Neural cell (in vitro differentiated cells): ENCODE data around the gene HIC1.

ENCODE experiments used
- EP300 ChIP-seq: fragments of 450-650 bp; conservative IDR thresholded peaks from 2 replicates; pipeline ENCODE4 v1.6.1; 2014; ENCODE audit warnings: antibody characterized with exemption, mild to moderate bottlenecking, moderate library complexity; ENCODE audit not compliant: poor library complexity, severe bottlenecking
- EZH2 ChIP-seq: fragments of 200-600, 300-800 bp; shearing (Covaris generic), sonication (generic); IDR thresholded peaks from 2 replicates; pipeline ENCODE4 v1.6.1; 2014; ENCODE audit warnings: antibody characterized with exemption, low read length, borderline replicate concordance, mild to moderate bottlenecking; ENCODE audit not compliant: insufficient read depth, poor library complexity, severe bottlenecking
- MXI1 ChIP-seq: fragments of 450-650 bp; conservative IDR thresholded peaks from 2 replicates; pipeline ENCODE4 v1.6.1; 2014; ENCODE audit warnings: antibody characterized with exemption, mild to moderate bottlenecking; ENCODE audit not compliant: poor library complexity, severe bottlenecking
- POLR2AphosphoS5 ChIP-seq: IDR thresholded peaks from 2 replicates; pipeline ENCODE4 v1.6.1; 2012
- RAD21 ChIP-seq: fragments of 450-650 bp; conservative IDR thresholded peaks from 2 replicates; pipeline ENCODE4 v1.6.1; 2014; ENCODE audit warnings: antibody characterized with exemption, mild to moderate bottlenecking, moderate library complexity
- SMC3 ChIP-seq: fragments of 450-650 bp; conservative IDR thresholded peaks from 2 replicates; pipeline ENCODE4 v1.6.1; 2014; ENCODE audit warnings: antibody characterized with exemption, mild to moderate bottlenecking, moderate library complexity; ENCODE audit not compliant: poor library complexity
- TAF1 ChIP-seq: IDR thresholded peaks from 2 replicates; pipeline ENCODE4 v1.6.1; 2012; ENCODE audit warnings: low read depth
- TF ChIP-seq, protein P1 (sequence below): fragments of 450-650 bp; IDR thresholded peaks from 2 replicates; pipeline ENCODE4 v1.5.1; 2014; ENCODE audit warnings: antibody characterized with exemption, mild to moderate bottlenecking, moderate library complexity; ENCODE audit not compliant: poor library complexity, severe bottlenecking
- TF ChIP-seq, protein P2 (sequence below): IDR thresholded peaks from 2 replicates; pipeline ENCODE4 v1.6.1; 2012; ENCODE audit warnings: borderline replicate concordance

DNA sequence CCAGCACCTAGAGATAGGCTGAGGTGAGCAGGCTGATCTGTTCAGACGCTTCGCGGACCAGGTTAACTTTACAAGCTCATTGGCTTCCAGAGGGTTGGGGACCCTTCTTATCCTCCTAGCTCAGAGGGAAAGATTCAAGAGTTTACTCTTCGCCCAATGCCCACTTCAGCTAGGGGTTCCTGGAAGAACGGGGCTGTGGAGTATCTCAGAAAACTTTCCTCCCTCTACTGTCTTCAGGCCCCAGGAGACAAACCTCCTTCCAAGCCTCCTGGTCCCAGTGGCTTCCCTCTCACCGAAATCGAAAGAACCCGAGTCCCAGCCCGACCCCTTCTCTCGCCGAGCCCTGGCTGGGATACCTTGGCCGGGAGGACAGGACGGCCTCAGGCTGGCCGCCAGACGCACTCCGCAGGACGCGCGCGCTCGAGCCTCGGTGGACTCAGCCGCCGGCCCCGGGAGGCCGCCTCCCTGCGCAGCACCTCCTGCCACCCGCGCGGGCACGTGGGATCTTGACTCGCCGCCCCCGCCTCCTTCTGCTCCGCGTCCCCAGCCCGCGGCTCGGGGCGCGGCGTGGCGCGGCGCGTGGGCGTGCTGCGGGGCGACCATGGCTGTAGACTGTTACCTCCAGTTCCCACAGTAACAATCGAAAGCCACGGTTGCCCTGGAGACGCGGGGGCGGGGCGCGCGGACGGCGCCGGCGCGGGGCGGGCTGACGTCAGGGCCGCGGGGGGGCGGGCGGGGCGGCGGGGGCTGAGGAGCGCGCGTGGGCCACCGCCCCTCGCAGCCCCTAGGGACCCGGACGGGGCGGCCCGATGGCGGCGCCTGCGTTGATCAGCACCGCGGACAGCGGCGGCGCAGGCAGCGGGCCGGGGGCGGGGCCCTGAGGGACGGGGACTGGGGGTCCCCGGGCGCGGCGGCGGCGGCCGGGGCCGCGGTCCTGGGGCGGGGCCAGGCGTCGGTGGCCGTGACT is 5.3 kb upstream of the HIC1 start:
- TF ChIP-seq, protein P1, sequence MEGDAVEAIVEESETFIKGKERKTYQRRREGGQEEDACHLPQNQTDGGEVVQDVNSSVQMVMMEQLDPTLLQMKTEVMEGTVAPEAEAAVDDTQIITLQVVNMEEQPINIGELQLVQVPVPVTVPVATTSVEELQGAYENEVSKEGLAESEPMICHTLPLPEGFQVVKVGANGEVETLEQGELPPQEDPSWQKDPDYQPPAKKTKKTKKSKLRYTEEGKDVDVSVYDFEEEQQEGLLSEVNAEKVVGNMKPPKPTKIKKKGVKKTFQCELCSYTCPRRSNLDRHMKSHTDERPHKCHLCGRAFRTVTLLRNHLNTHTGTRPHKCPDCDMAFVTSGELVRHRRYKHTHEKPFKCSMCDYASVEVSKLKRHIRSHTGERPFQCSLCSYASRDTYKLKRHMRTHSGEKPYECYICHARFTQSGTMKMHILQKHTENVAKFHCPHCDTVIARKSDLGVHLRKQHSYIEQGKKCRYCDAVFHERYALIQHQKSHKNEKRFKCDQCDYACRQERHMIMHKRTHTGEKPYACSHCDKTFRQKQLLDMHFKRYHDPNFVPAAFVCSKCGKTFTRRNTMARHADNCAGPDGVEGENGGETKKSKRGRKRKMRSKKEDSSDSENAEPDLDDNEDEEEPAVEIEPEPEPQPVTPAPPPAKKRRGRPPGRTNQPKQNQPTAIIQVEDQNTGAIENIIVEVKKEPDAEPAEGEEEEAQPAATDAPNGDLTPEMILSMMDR, result no peak
- peak; percentile 99 for TF ChIP-seq MXI1
- TF ChIP-seq, protein P2, sequence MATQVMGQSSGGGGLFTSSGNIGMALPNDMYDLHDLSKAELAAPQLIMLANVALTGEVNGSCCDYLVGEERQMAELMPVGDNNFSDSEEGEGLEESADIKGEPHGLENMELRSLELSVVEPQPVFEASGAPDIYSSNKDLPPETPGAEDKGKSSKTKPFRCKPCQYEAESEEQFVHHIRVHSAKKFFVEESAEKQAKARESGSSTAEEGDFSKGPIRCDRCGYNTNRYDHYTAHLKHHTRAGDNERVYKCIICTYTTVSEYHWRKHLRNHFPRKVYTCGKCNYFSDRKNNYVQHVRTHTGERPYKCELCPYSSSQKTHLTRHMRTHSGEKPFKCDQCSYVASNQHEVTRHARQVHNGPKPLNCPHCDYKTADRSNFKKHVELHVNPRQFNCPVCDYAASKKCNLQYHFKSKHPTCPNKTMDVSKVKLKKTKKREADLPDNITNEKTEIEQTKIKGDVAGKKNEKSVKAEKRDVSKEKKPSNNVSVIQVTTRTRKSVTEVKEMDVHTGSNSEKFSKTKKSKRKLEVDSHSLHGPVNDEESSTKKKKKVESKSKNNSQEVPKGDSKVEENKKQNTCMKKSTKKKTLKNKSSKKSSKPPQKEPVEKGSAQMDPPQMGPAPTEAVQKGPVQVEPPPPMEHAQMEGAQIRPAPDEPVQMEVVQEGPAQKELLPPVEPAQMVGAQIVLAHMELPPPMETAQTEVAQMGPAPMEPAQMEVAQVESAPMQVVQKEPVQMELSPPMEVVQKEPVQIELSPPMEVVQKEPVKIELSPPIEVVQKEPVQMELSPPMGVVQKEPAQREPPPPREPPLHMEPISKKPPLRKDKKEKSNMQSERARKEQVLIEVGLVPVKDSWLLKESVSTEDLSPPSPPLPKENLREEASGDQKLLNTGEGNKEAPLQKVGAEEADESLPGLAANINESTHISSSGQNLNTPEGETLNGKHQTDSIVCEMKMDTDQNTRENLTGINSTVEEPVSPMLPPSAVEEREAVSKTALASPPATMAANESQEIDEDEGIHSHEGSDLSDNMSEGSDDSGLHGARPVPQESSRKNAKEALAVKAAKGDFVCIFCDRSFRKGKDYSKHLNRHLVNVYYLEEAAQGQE, result peak; percentile 73
- peak; percentile 33 for TF ChIP-seq RAD21
- TF ChIP-seq EZH2, result no peak
- no peak for TF ChIP-seq TAF1
- peak; percentile 70 for TF ChIP-seq POLR2AphosphoS5
- peak; percentile 38 for TF ChIP-seq EP300
- TF ChIP-seq SMC3, result peak; percentile 47
